ENCODE data around the gene PTPRD. TPM values are rescaled to one million over a fixed set of nuclear protein-coding genes. Genes with fewer than 3 reads are reported as not detected.
A peak's percentile ranks its signal among the peaks of the same experiment; 100 is the strongest.

Gene PTPRD
- total RNA-seq, 1 experiment from 2014 or later, result 32.5 TPM

DNA sequence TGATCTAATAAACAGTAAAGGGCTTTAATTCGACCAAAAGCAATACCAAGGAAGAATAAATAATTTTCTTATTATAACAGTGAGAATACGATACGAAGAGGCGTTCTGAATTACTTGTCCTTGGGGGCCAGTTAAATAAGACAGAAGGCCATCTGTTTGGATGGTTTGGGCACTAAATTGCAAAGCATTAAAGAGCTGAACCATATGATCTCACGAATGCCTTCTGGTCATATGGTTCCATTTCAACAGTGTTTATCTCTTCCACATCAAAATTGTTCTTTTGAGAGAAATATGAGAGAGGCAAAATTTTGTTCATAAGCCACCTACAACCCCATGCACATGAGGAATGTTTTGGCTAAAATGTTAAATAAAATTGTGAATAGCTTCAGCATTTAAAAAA, 605.4 kb downstream of the PTPRD start:
- H3K27ac Mint-ChIP-seq, result peak overlapping the region in 2 of 3 experiments; percentile 39 to 76; a peak in 2 of 7 replicates
- H3K9ac ChIP-seq (ENCODE audit: extremely low read depth, insufficient read length, low read length), result no peak overlapping the region
- H2BK20ac ChIP-seq (ENCODE audit: low read depth, low read length, poor library complexity, severe bottlenecking), result no peak overlapping the region
- H3K36me3 Mint-ChIP-seq (ENCODE audit: insufficient read depth in 1 of 3, low read depth in 3 of 3), result no peaks in the 10 kb centered on the region
- no peak overlapping the region for H3K18ac ChIP-seq (ENCODE audit: insufficient read length, low read depth, low read length)
- H4K8ac ChIP-seq (replicated peaks; ENCODE audit: insufficient read length, low read depth, low read length), result no peak overlapping the region
- no peak overlapping the region for H3K4ac ChIP-seq (ENCODE audit: low read depth, low read length)
- H3K4me1 ChIP-seq (ENCODE audit: insufficient read depth, low read length), result peaks cover 2% of the 10 kb centered on the region; the same call in 1 of the 2 replicates
- no peak overlapping the region for H3K27ac ChIP-seq (ENCODE audit: insufficient read length, low read depth, low read length)
- H4K91ac ChIP-seq (ENCODE audit: insufficient read length, low read depth, low read length), result no peak overlapping the region
- no peaks in the 10 kb centered on the region for H3K9me3 ChIP-seq (ENCODE audit: control insufficient read depth, low read depth, low read length)
- H3K56ac ChIP-seq (ENCODE audit: insufficient read length, low read depth, low read length), result no peak overlapping the region
- H2BK120ac ChIP-seq (ENCODE audit: low read depth, low read length, poor library complexity, severe bottlenecking), result no peak overlapping the region
- peaks cover 41 to 42% of the 10 kb centered on the region in 2 experiments for H3K4me1 Mint-ChIP-seq
- H2AK5ac ChIP-seq (ENCODE audit: insufficient read length, low read length), result no peak overlapping the region
- H3K27me3 Mint-ChIP-seq (ENCODE audit: low read depth), result no peaks in the 10 kb centered on the region
- no peaks in the 10 kb centered on the region for H4K20me1 ChIP-seq (ENCODE audit: control insufficient read depth, insufficient read depth, insufficient read length)
- TF ChIP-seq, protein P1, sequence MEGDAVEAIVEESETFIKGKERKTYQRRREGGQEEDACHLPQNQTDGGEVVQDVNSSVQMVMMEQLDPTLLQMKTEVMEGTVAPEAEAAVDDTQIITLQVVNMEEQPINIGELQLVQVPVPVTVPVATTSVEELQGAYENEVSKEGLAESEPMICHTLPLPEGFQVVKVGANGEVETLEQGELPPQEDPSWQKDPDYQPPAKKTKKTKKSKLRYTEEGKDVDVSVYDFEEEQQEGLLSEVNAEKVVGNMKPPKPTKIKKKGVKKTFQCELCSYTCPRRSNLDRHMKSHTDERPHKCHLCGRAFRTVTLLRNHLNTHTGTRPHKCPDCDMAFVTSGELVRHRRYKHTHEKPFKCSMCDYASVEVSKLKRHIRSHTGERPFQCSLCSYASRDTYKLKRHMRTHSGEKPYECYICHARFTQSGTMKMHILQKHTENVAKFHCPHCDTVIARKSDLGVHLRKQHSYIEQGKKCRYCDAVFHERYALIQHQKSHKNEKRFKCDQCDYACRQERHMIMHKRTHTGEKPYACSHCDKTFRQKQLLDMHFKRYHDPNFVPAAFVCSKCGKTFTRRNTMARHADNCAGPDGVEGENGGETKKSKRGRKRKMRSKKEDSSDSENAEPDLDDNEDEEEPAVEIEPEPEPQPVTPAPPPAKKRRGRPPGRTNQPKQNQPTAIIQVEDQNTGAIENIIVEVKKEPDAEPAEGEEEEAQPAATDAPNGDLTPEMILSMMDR (conservative IDR thresholded peaks at IDR 0.05), result no peak
- H3K23ac ChIP-seq (ENCODE audit: insufficient read length, low read depth, low read length), result no peak overlapping the region
- no peak overlapping the region for H2BK5ac ChIP-seq (ENCODE audit: insufficient read length, low read length)
- no peak for DNase-seq
- no CpG with 5 or more reads among the region's 5 CpGs for WGBS (ENCODE audit: extremely low coverage, insufficient read length, low lambda C conversion rate)
- H3K79me1 ChIP-seq (ENCODE audit: insufficient read depth, low read depth, low read length, poor library complexity, severe bottlenecking), result no peaks in the 10 kb centered on the region
- H3K23me2 ChIP-seq (ENCODE audit: insufficient read length, low read depth, low read length, poor library complexity, severe bottlenecking), result no peaks in the 10 kb centered on the region
- H3K4me3 Mint-ChIP-seq, result no peak overlapping the region
- H3K79me2 ChIP-seq (ENCODE audit: insufficient read depth, low read length), result no peaks in the 10 kb centered on the region
- no peak overlapping the region for H3K4me2 ChIP-seq (ENCODE audit: insufficient read depth, insufficient read length, low read length)
- no peaks in the 10 kb centered on the region for H3K27me3 ChIP-seq (ENCODE audit: insufficient read depth, low read length)
- no peaks in the 10 kb centered on the region for H3K9me3 Mint-ChIP-seq
- no peak overlapping the region for H4K5ac ChIP-seq (ENCODE audit: insufficient read length, low read depth, low read length)
- no peak overlapping the region for H2BK12ac ChIP-seq (ENCODE audit: insufficient read length, low read depth, low read length)
- H2BK15ac ChIP-seq (ENCODE audit: low read depth, low read length), result no peak overlapping the region
- no peak overlapping the region for H3T11ph ChIP-seq (ENCODE audit: low read length)
- H2AFZ ChIP-seq (ENCODE audit: low read length), result no peak overlapping the region
- no peak overlapping the region for H3K14ac ChIP-seq (ENCODE audit: insufficient read depth, low read length)

All from H9 (cell line).